WTC11 (cell line): Measurements from ENCODE around the gene CDKN3. TPM values are rescaled to one million over a fixed set of nuclear protein-coding genes. Genes with fewer than 3 reads are reported as not detected.

ENCODE experiments used
- ATAC-seq: fragments of 200-7000 bp; cut with Tn5 transposase; 2 replicates; pipeline ENCODE4 v1.10.0; 2021; ENCODE audit warnings: mild to moderate bottlenecking, moderate library complexity
- CTCF ChIA-PET: fragments of 300-600 bp; sonication (Branson Sonifier 250); formaldehyde crosslinking; loops from one replicate; lab custom pipeline; 2021; ENCODE audit warnings: antibody characterized with exemption; lab: Charles Lee
- POLR2A ChIA-PET: fragments of 350-600 bp; sonication (Branson Sonifier 250); formaldehyde crosslinking; loops from one replicate; lab custom pipeline; 2021; ENCODE audit warnings: antibody characterized with exemption; lab: Charles Lee
- DNase-seq: peaks from one replicate; pipeline ENCODE4 v3.0.0; 2021; ENCODE audit warnings: low spot score
- H3K27ac Mint-ChIP-seq: 2 replicates; pipeline ENCODE4 v1.8.0; 2021; ENCODE audit warnings: mixed read lengths
- H3K27me3 Mint-ChIP-seq: 2 replicates; pipeline ENCODE4 v1.8.0; 2021; ENCODE audit warnings: low read depth, mild to moderate bottlenecking, moderate library complexity, mixed read lengths
- H3K36me3 Mint-ChIP-seq: 2 replicates; pipeline ENCODE4 v1.8.0; 2021; ENCODE audit warnings: mixed read lengths
- H3K4me1 Mint-ChIP-seq: 2 replicates; pipeline ENCODE4 v1.8.0; 2022; ENCODE audit warnings: mixed read lengths
- H3K4me3 Mint-ChIP-seq: 2 replicates; pipeline ENCODE4 v1.8.0; 2021; ENCODE audit warnings: mild to moderate bottlenecking, moderate library complexity, mixed read lengths
- H3K9me3 Mint-ChIP-seq: 2 replicates; pipeline ENCODE4 v1.8.0; 2021; ENCODE audit warnings: mixed read lengths
- CREM ChIP-seq: sonication (generic); formaldehyde crosslinking; IDR thresholded peaks from 2 replicates; pipeline ENCODE4 v1.8.1; 2022; ENCODE audit warnings: mild to moderate bottlenecking, missing genetic modification reagents, moderate library complexity
- ETV6 ChIP-seq: sonication (generic); formaldehyde crosslinking; IDR thresholded peaks from 2 replicates; pipeline ENCODE4 v1.8.1; 2022; ENCODE audit warnings: mild to moderate bottlenecking, missing genetic modification reagents
- GABPB1 ChIP-seq: sonication (generic); formaldehyde crosslinking; IDR thresholded peaks from 2 replicates; pipeline ENCODE4 v1.8.1; 2023; ENCODE audit warnings: mild to moderate bottlenecking, missing genetic modification reagents
- GTF2I ChIP-seq: fragments of 250-450 bp; sonication (Bioruptor Pico); conservative IDR thresholded peaks from 2 replicates; pipeline ENCODE4 v1.4.0; 2021; ENCODE audit warnings: mild to moderate bottlenecking
- KAT7 ChIP-seq: sonication (generic); formaldehyde crosslinking; IDR thresholded peaks from 2 replicates; pipeline ENCODE4 v1.8.1; 2023; ENCODE audit warnings: missing genetic modification reagents, mild to moderate bottlenecking, borderline replicate concordance
- SP1 ChIP-seq: sonication (generic); formaldehyde crosslinking; conservative IDR thresholded peaks from 2 replicates; pipeline ENCODE4 v1.8.1; 2022; ENCODE audit warnings: missing genetic modification reagents
- TEAD4 ChIP-seq: sonication (generic); formaldehyde crosslinking; IDR thresholded peaks from 2 replicates; pipeline ENCODE4 v1.8.0; 2022; ENCODE audit warnings: mild to moderate bottlenecking, missing genetic modification reagents
- ZBTB21 ChIP-seq: sonication (generic); formaldehyde crosslinking; IDR thresholded peaks from 2 replicates; pipeline ENCODE4 v1.8.1; 2023; ENCODE audit warnings: mild to moderate bottlenecking, missing genetic modification reagents, borderline replicate concordance
- total RNA-seq: library from RNA; stranded (reverse); gene quantifications from 3 replicates; pipeline ENCODE4 v1.2.3, GENCODE V29; 2021
- TF ChIP-seq, protein P1 (sequence below): fragments of 250-450 bp; sonication (Bioruptor Pico); IDR thresholded peaks from 2 replicates; pipeline ENCODE4 v1.9.0; 2021; ENCODE audit warnings: mild to moderate bottlenecking
- TF ChIP-seq, protein P2 (sequence below): sonication (generic); formaldehyde crosslinking; IDR thresholded peaks from 2 replicates; pipeline ENCODE4 v1.8.0; 2023; ENCODE audit warnings: missing genetic modification reagents, mild to moderate bottlenecking, borderline replicate concordance
- TF ChIP-seq, protein P3 (sequence below): sonication (generic); formaldehyde crosslinking; IDR thresholded peaks from 2 replicates; pipeline ENCODE4 v1.8.0; 2022; ENCODE audit warnings: missing genetic modification reagents
- TF ChIP-seq, protein P4 (sequence below): fragments of 250-450 bp; sonication (Bioruptor Pico); IDR thresholded peaks from 2 replicates; pipeline ENCODE4 v2.1.2; 2022; ENCODE audit warnings: mild to moderate bottlenecking, moderate library complexity

Gene CDKN3
- total RNA-seq, 1 experiment from 2014 or later, result 55.4 TPM

DNA sequence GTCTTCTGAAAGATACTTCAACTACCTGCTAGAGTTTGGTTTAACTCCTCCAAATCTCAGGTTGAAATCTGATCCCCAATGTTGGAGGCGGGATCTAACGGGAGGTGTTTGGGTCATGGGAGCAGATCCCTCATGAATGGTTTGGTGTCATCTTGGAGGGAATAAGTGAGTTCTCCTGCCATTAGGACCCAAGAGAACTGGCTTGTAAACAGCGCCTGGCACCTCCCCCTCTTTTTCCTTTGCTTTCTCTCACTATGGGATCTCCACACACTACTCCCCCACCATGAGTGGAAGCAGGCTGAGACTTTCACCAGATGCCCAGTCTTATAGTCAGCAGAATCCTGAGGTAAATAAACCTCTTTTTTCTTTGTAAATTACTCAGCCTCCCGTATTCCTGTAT, 41.9 kb downstream of the CDKN3 start (continued):
- no peak for TF ChIP-seq ETV6
- TF ChIP-seq, protein P1, sequence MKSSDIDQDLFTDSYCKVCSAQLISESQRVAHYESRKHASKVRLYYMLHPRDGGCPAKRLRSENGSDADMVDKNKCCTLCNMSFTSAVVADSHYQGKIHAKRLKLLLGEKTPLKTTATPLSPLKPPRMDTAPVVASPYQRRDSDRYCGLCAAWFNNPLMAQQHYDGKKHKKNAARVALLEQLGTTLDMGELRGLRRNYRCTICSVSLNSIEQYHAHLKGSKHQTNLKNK (CRISPR knock-in tag), result no peak
- TF ChIP-seq, protein P2, sequence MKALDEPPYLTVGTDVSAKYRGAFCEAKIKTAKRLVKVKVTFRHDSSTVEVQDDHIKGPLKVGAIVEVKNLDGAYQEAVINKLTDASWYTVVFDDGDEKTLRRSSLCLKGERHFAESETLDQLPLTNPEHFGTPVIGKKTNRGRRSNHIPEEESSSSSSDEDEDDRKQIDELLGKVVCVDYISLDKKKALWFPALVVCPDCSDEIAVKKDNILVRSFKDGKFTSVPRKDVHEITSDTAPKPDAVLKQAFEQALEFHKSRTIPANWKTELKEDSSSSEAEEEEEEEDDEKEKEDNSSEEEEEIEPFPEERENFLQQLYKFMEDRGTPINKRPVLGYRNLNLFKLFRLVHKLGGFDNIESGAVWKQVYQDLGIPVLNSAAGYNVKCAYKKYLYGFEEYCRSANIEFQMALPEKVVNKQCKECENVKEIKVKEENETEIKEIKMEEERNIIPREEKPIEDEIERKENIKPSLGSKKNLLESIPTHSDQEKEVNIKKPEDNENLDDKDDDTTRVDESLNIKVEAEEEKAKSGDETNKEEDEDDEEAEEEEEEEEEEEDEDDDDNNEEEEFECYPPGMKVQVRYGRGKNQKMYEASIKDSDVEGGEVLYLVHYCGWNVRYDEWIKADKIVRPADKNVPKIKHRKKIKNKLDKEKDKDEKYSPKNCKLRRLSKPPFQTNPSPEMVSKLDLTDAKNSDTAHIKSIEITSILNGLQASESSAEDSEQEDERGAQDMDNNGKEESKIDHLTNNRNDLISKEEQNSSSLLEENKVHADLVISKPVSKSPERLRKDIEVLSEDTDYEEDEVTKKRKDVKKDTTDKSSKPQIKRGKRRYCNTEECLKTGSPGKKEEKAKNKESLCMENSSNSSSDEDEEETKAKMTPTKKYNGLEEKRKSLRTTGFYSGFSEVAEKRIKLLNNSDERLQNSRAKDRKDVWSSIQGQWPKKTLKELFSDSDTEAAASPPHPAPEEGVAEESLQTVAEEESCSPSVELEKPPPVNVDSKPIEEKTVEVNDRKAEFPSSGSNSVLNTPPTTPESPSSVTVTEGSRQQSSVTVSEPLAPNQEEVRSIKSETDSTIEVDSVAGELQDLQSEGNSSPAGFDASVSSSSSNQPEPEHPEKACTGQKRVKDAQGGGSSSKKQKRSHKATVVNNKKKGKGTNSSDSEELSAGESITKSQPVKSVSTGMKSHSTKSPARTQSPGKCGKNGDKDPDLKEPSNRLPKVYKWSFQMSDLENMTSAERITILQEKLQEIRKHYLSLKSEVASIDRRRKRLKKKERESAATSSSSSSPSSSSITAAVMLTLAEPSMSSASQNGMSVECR, result no peak
- TF ChIP-seq TEAD4 (CRISPR knock-in tag), result no peak

DNA sequence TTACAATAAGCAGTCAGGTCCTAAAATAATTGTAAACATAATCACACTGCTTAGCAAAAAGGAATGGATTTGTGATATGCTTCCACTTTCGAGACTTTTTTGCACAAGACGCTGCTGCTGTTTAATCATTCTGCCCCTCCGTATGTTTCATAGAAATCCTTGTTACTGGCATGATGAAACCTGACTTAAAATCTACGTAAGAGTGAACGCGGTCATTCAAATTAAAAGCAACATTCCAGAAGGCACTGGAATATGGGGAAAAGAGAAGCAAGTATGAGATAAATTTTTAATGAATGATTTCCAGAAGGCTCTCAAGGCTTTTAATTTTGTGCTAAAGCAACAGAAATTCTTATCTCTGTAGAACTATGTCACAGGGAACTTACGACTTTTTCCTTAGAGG, 43.2 kb downstream of the CDKN3 start:
- Mint-ChIP-seq H3K4me1 (peaks cover 56% of the 10 kb centered on the region), H3K36me3 (no peaks in the 10 kb centered on the region), H3K27me3 (peaks cover 3% of the 10 kb centered on the region; the same call in 1 of the 2 replicates), H3K27ac (peak overlapping the region; percentile 98), H3K9me3 (0 out of 2 replicates have a peak, but pooled peaks cover 7% of the 10 kb centered on the region), H3K4me3 (peak overlapping the region; percentile 91)
- TF ChIP-seq GABPB1 (CRISPR knock-in tag) (peak; percentile 66; the same call in 1 of the 2 replicates), GTF2I (no peak), SP1 (no peak), KAT7 (CRISPR knock-in tag) (no peak)
- TF ChIP-seq, protein P3, sequence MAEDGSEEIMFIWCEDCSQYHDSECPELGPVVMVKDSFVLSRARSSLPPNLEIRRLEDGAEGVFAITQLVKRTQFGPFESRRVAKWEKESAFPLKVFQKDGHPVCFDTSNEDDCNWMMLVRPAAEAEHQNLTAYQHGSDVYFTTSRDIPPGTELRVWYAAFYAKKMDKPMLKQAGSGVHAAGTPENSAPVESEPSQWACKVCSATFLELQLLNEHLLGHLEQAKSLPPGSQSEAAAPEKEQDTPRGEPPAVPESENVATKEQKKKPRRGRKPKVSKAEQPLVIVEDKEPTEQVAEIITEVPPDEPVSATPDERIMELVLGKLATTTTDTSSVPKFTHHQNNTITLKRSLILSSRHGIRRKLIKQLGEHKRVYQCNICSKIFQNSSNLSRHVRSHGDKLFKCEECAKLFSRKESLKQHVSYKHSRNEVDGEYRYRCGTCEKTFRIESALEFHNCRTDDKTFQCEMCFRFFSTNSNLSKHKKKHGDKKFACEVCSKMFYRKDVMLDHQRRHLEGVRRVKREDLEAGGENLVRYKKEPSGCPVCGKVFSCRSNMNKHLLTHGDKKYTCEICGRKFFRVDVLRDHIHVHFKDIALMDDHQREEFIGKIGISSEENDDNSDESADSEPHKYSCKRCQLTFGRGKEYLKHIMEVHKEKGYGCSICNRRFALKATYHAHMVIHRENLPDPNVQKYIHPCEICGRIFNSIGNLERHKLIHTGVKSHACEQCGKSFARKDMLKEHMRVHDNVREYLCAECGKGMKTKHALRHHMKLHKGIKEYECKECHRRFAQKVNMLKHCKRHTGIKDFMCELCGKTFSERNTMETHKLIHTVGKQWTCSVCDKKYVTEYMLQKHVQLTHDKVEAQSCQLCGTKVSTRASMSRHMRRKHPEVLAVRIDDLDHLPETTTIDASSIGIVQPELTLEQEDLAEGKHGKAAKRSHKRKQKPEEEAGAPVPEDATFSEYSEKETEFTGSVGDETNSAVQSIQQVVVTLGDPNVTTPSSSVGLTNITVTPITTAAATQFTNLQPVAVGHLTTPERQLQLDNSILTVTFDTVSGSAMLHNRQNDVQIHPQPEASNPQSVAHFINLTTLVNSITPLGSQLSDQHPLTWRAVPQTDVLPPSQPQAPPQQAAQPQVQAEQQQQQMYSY, result no peak
- ChIA-PET POLR2A (no interaction called here), CTCF (no interaction called here)
- DNase-seq, result no peak
- ATAC-seq, result no peak

DNA sequence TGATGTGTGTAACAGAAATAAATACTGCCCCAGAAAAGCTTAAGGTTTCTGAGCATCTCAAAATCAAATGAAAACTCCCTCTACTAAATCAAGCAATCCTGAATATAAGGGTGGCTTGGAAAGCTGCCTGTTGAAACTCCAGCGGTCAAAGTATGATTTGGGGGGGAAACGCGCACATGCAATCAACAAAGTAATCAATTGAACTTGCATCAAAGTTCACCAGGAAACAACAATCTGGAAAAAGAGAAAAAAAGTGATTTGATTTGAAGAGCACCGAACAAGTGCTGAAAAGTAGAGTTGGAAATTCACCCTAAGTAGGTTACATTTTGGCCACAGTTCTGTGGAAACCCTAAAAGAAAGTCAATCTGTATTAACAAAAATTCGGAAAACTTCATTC, 43.7 kb downstream of the CDKN3 start:
- Mint-ChIP-seq H3K27ac (peak overlapping the region; percentile 98), H3K4me1 (peaks cover 52% of the 10 kb centered on the region), H3K27me3 (peaks cover 3% of the 10 kb centered on the region; the same call in 1 of the 2 replicates), H3K9me3 (0 out of 2 replicates have a peak, but pooled peaks cover 7% of the 10 kb centered on the region), H3K36me3 (no peaks in the 10 kb centered on the region), H3K4me3 (peak overlapping the region; percentile 91)
- ChIA-PET POLR2A (no interaction called here), CTCF (no interaction called here)
- TF ChIP-seq, protein P4, sequence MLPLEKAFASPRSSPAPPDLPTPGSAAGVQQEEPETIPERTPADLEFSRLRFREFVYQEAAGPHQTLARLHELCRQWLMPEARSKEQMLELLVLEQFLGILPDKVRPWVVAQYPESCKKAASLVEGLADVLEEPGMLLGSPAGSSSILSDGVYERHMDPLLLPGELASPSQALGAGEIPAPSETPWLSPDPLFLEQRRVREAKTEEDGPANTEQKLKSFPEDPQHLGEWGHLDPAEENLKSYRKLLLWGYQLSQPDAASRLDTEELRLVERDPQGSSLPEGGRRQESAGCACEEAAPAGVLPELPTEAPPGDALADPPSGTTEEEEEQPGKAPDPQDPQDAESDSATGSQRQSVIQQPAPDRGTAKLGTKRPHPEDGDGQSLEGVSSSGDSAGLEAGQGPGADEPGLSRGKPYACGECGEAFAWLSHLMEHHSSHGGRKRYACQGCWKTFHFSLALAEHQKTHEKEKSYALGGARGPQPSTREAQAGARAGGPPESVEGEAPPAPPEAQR (CRISPR knock-in tag), result no peak
- no peak for TF ChIP-seq CREM (CRISPR knock-in tag)
- no peak for TF ChIP-seq ZBTB21 (CRISPR knock-in tag)
- no peak for ATAC-seq
- DNase-seq, result no peak
